Muscle layer of colon (tissue), 2 donors: ENCODE results near the gene PRRC2C.
"Not testable (repeated sequence)": the region's sequence is repeated elsewhere in the genome, so short reads cannot be mapped to it uniquely, and the experiment has no call there.

ENCODE experiments used
- H3K27ac ChIP-seq: one replicate; pipeline ENCODE4 v1.7.0; 2013; ENCODE audit warnings: low read depth, mild to moderate bottlenecking, low read length, moderate library complexity
- H3K27me3 ChIP-seq, 2 donors: one replicate each; pipeline ENCODE4 v1.7.0; 2013; ENCODE audit warnings: low read length in 2 of 2, mild to moderate bottlenecking in 2 of 2; ENCODE audit not compliant: insufficient read depth in 2 of 2, control insufficient read depth in 1 of 2
- H3K36me3 ChIP-seq: one replicate; pipeline ENCODE4 v1.7.0; 2013; ENCODE audit warnings: mild to moderate bottlenecking, low read length; ENCODE audit not compliant: insufficient read depth
- H3K4me1 ChIP-seq: one replicate; pipeline ENCODE4 v1.7.0; 2013; ENCODE audit warnings: mild to moderate bottlenecking, low read length; ENCODE audit not compliant: insufficient read depth
- H3K4me3 ChIP-seq, 2 donors: one replicate each; pipeline ENCODE4 v1.7.0; 2013; ENCODE audit warnings: low read length in 2 of 2, low read depth in 1 of 2, mild to moderate bottlenecking in 1 of 2, moderate library complexity in 1 of 2
- H3K9ac ChIP-seq: one replicate; pipeline ENCODE4 v1.7.0; 2013; ENCODE audit warnings: low read length
- H3K9me3 ChIP-seq: one replicate; pipeline ENCODE4 v1.7.0; 2013; ENCODE audit warnings: mild to moderate bottlenecking, low read length
- donor health status: abdominal sarcoma.
- donor health status: Adenocarcinoma of cecum.

Gene PRRC2C

DNA sequence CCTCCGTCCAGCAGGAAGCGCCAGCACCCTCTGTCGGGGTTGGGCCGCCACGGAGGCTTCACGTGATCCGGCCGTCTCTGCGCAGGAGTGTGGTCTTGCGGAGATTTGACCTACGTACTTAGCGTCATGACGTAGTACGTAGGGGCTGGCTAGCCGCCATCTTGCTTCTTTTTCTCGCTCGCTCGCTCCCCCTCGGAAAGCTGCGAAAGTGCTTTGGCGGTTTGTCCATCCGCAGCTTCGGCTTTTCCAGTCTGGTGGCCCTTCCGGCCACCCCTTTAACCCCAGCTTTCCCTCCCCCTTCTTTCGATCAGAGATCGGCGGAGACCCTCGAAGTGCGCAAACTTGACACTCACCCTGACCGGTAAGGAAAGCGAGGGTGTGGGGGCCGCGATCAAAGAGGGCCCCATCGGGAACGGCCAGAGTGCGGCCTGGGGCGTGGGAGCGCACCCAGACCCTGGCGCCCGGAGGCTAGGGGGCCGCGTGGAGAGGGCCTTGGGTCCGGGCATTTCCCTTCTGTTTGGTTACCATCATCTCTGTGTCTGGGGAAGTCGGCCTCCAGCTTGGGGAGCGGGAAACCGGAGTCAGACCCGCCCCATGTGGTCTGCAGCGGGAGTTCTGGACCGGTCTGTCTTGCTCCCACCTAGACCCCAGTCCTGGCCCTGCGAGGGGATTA is at the start of gene PRRC2C:
PRRC2C (plus strand) TSS at position 156 of the 673 bp plus-strand sequence. CDS start 26,559 bp downstream, outside the sequence.
- Histone ChIP-seq H3K9ac (peak within 1 kb of the TSS; percentile 93), H3K4me1 (peaks cover 45% of the 10 kb centered on the region), H3K9me3 (no peaks in the 10 kb centered on the region), H3K27ac (peak within 1 kb of the TSS; percentile 100), H3K4me3 (peak within 1 kb of the TSS; percentile 84 to 90), H3K27me3 (no peaks in the 10 kb centered on the region), H3K36me3 (no peaks in the 10 kb centered on the region)

DNA sequence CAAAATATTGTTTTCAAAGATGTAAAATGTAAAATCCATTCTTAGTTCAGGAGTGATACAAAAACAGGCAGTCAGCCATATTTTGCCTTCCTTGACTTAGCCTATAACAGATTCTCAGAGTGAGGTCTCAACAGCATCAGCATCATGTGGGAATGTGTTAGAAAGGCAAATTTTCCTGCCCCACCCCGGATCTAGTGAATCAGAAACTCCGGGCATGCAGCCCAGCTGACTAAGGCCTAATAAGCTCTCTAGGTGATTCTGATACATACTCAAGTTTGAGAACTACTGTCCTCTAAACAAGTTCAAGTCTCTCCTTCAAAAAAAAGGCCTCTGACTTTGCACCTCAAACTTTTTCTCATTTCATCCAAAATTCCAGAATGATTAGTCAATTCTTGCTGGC is 46.9 kb upstream of the PRRC2C start:
- H3K27me3 ChIP-seq: no peaks in the 10 kb centered on the region
- H3K36me3 ChIP-seq: no peaks in the 10 kb centered on the region
- H3K4me1 ChIP-seq: no peaks in the 10 kb centered on the region
- H3K9ac ChIP-seq: no peak overlapping the region
- H3K4me3 ChIP-seq: no peak overlapping the region
- no peaks in the 10 kb centered on the region for H3K9me3 ChIP-seq
- no peak overlapping the region for H3K27ac ChIP-seq

DNA sequence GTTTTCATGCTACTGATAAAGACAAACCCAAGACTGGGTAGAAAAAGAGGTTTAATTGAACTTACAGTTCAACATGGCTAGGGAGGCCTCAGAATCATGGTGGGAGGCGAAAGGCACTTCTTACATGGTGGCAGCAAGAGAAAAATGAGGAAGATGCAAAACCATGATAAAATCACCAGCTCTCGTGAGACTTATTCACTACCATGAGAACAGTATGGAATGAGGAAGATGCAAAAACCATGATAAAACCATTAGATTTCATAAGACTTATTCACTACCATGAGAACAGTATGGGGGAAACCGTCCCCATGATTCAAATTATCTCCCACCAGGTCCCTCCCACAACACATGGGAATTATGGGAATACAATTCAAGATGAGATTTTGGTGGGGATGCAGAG is 45.1 kb upstream of the PRRC2C start:
- not testable (repeated sequence) for H3K27me3 ChIP-seq, H3K27ac ChIP-seq, H3K4me1 ChIP-seq, H3K9ac ChIP-seq, H3K9me3 ChIP-seq, H3K4me3 ChIP-seq, H3K36me3 ChIP-seq

DNA sequence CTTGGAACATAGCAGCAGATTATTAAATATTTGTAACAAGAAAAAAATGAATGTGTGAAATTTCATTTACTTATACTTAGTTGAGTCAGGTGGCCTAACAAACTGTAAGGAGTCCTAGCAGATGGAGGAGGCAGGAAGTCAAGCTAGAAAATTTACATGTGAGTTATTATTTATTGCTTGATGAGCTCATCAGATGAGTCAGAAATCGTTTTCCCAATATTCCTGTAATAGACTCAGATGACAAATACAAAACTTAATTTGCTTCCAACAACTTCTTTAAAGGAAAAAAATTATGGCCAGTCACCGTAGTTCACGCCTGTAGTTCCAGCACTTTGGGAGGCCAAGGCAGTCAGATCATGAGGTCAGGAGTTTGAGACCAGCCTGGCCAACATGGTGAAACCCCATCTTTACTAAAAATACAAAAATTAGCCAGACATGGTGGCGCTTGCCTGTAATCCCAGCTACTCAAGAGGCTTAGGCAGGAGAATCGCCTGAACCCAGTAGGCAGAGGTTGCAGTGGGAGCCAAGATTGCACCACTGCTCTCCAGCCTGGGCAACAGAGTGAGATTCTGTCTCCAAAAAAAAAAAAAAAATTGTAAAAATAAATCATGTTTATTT is 43.9 kb upstream of the PRRC2C start:
- H3K4me1 ChIP-seq, H3K4me3 ChIP-seq, H3K36me3 ChIP-seq, H3K9ac ChIP-seq, H3K9me3 ChIP-seq, H3K27ac ChIP-seq, H3K27me3 ChIP-seq: not testable (repeated sequence)

DNA sequence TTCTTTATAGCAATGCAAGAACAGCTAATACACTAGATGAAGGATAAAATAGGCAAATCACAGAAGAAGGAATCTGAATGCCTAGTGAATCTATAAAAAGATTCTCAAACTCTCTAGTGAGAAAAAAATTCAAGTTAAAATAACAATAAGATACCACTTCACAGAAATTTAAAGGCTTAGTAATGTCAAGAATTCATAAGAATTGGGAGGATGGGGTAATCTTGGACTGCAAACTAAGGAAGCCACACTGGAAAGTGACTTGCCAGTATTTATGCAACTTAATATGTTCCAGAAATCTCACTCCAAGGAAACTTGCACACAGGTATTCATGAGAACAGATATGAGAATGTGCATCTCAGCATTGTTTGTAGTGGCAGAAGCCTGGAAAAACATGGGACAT is 38.9 kb upstream of the PRRC2C start:
- no peaks in the 10 kb centered on the region for H3K36me3 ChIP-seq
- no peaks in the 10 kb centered on the region for H3K27me3 ChIP-seq
- H3K27ac ChIP-seq: no peak overlapping the region
- no peaks in the 10 kb centered on the region for H3K4me1 ChIP-seq
- H3K9me3 ChIP-seq: no peaks in the 10 kb centered on the region
- H3K9ac ChIP-seq: no peak overlapping the region
- no peak overlapping the region for H3K4me3 ChIP-seq

DNA sequence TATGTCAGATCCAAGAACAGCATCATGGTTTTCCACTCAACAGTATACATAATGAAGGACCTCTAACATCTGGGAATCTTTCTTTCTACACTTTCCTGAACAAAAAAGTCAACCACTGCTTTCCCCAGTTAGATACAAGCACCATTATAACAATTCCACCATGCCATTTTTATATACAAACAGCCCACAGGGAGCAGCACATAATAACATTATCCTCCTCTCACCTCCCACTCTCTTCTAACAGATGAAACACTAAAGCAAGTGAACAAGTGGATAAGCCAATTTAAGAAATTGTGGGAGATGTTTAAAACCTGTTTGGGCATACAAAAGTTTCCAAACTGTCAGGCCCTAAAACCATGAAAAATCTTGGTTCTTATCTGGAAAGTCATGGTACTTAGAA is 29.4 kb upstream of the PRRC2C start:
- Histone ChIP-seq H3K36me3 (no peaks in the 10 kb centered on the region), H3K27ac (no peak overlapping the region), H3K4me1 (no peaks in the 10 kb centered on the region), H3K9ac (no peak overlapping the region), H3K4me3 (no peak overlapping the region), H3K9me3 (no peaks in the 10 kb centered on the region), H3K27me3 (no peaks in the 10 kb centered on the region)

DNA sequence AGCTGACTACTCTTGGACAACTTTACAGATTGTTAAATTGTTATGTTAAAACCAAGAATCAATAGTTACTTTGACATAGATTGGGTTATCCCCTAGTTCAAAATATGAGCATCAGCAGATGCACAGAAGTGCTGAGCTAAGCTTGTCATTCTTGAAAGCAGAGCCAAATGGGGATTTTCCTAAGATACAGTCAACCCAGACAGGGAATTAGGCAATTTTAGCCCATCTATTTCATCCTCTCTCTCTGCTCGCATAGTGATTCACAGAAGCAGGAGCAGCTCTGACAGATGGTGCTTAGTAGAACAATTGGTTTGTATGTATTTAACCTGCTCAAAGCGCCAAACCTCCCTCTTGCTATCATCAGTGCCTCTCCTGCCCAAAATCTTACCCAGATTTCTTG is 27.9 kb upstream of the PRRC2C start:
- H3K27me3 ChIP-seq: no peaks in the 10 kb centered on the region
- no peak overlapping the region for H3K9ac ChIP-seq
- no peak overlapping the region for H3K4me3 ChIP-seq
- no peaks in the 10 kb centered on the region for H3K36me3 ChIP-seq
- H3K4me1 ChIP-seq: no peaks in the 10 kb centered on the region
- no peaks in the 10 kb centered on the region for H3K9me3 ChIP-seq
- H3K27ac ChIP-seq: no peak overlapping the region

DNA sequence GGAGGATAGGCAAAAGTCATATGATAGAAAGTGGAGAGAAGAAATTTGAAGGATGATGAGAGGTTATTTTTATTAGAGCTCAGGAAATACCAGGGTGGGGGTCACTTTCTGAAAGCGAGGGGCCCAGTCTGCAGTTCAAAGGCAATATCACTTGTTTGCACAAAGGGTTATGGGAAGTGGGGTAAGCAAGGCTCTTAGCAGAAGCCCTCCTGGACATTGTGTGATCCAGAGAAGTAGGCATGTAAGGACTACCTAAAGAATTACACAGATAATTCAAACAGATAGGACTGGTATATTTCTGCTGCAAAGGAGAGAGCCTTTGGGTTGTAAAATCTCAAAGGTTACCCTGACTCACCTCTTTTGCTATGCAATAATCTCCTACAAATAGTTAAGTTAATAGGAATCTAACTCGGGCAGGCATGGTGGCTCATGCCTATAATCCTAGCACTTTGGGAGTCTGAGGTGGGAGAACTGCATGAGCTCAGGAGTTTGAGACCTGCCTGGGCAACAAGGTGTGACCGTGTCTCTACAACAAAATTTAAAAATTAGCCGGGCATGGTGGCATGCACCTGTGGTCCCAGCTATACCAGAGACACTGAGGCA is 25.2 kb upstream of the PRRC2C start:
- Histone ChIP-seq H3K27ac (no peak overlapping the region), H3K27me3 (no peaks in the 10 kb centered on the region), H3K9ac (no peak overlapping the region), H3K36me3 (no peaks in the 10 kb centered on the region), H3K4me3 (no peak overlapping the region), H3K4me1 (no peaks in the 10 kb centered on the region), H3K9me3 (no peaks in the 10 kb centered on the region)

DNA sequence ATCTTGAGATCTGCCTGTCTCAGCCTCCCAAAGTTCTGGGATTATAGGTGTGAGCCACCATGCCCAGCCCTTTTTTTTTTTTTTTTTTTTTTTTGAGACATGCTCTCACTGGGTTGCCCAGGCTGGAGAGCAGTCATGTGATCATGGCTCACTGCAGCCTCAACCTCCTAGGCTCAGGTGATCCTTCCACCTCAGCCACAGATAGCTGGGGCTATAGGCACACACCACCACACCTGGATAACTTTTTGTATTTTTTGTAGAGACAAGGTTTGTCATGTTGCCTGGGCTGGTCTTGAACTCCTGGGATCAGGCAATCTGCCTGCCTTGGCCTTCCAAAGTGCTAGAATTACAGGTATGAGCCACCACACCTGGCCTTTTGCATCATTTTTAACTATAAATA is 17.7 kb upstream of the PRRC2C start:
- Histone ChIP-seq H3K9ac (no peak overlapping the region), H3K4me1 (no peaks in the 10 kb centered on the region), H3K9me3 (no peaks in the 10 kb centered on the region), H3K27ac (no peak overlapping the region), H3K36me3 (no peaks in the 10 kb centered on the region), H3K27me3 (no peaks in the 10 kb centered on the region), H3K4me3 (no peak overlapping the region)

DNA sequence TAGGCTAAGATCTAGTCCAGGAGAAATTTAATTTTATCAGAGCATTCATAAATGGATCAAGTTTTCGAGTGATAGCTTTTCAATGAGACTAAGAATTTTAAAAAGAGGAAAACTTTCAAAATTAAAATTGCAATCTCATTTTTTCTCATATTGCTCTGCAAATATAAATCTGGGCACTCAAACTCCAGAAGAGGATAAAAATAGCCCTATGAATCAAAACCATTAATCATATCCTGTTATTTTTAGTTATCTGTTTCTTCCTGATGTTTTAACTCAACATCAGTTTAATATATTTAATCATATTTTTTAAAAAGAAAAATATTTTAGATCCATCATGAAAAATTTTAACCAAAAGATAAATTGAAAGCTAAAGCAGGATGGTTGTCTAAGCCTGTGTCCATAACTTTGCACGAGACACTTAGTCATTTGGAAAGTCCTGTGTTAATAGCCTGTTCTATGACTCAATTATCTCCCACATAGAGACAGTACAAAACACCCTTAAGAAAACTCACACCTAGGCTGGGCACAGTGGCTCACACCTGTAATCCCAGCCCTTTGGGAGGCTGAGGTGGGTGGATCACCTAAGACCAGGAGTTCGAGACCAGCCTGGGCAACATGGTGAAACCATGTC is 17.1 kb upstream of the PRRC2C start:
- Histone ChIP-seq H3K9ac (no peak overlapping the region), H3K9me3 (no peaks in the 10 kb centered on the region), H3K36me3 (no peaks in the 10 kb centered on the region), H3K4me3 (no peak overlapping the region), H3K27ac (no peak overlapping the region), H3K4me1 (no peaks in the 10 kb centered on the region), H3K27me3 (no peaks in the 10 kb centered on the region)

DNA sequence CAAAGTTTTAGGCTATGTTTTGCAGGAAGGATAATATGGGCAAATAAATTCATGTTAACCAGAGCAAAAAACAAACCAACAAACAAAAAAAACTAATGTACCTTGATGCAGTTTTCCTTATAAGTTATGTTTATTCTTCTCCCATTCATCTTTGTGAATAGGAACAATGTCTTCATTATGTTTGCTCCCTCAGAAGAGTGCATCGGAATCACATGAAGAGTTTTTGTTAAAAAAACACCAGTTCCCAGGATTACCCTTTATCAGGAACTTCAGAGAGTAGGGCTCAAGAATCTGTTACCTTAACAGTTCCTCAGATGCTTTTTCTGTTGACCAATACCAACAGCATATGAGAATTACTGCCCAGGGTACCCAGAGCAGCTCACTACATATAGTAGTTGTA is 14.6 kb upstream of the PRRC2C start:
- H3K27ac ChIP-seq: no peak overlapping the region
- H3K36me3 ChIP-seq: no peaks in the 10 kb centered on the region
- no peaks in the 10 kb centered on the region for H3K9me3 ChIP-seq
- H3K4me3 ChIP-seq: no peak overlapping the region
- H3K9ac ChIP-seq: no peak overlapping the region
- H3K27me3 ChIP-seq: no peaks in the 10 kb centered on the region
- no peaks in the 10 kb centered on the region for H3K4me1 ChIP-seq
